Hepatocyte (in vitro differentiated cells): Measurements from ENCODE around the gene IFNL1.

Experiments
- CTCF ChIP-seq: fragments of 200-600 bp; sonication (generic); IDR thresholded peaks from 2 replicates; pipeline ENCODE4 v1.5.1; 2016; ENCODE audit warnings: antibody characterized with exemption, mild to moderate bottlenecking; ENCODE audit not compliant: poor library complexity
- EZH2 ChIP-seq: fragments of 200-600 bp; sonication (generic); IDR thresholded peaks from 2 replicates; pipeline ENCODE4 v1.6.1; 2016; ENCODE audit warnings: antibody characterized with exemption, mild to moderate bottlenecking, borderline replicate concordance
- EZH2phosphoT487 ChIP-seq: fragments of 200-600 bp; sonication (generic); IDR thresholded peaks from one replicate; pipeline ENCODE4 v1.6.1; 2018; ENCODE audit warnings: antibody characterized with exemption, mild to moderate bottlenecking, low read depth, moderate library complexity; ENCODE audit not compliant: unreplicated experiment, severe bottlenecking

GRCh38 chr19:39251846-39252245, 44.4 kb upstream of the IFNL1 start:
- TF ChIP-seq CTCF (no peak), EZH2 (no peak), EZH2phosphoT487 (no peak)
